Nephron (organoid): ENCODE data around the gene GALNT12.

ENCODE experiments used
- H3K27ac Mint-ChIP-seq, 3 experiments: 2 replicates each; pipeline ENCODE4 v1.8.0; 2020; ENCODE audit warnings: mixed read lengths in 3 of 3, mild to moderate bottlenecking in 2 of 3, moderate library complexity in 1 of 3
- H3K27me3 Mint-ChIP-seq: 2 replicates; pipeline ENCODE4 v1.8.0; 2021; ENCODE audit warnings: low read depth, mild to moderate bottlenecking, moderate library complexity, mixed read lengths
- H3K36me3 Mint-ChIP-seq: 2 replicates; pipeline ENCODE4 v1.8.0; 2020; ENCODE audit warnings: low read depth, mixed read lengths
- H3K4me1 Mint-ChIP-seq: 2 replicates; pipeline ENCODE4 v1.8.0; 2020; ENCODE audit warnings: mixed read lengths
- H3K4me3 Mint-ChIP-seq, 3 experiments: 2 replicates each; pipeline ENCODE4 v1.8.0; 2020; ENCODE audit warnings: mild to moderate bottlenecking in 3 of 3, mixed read lengths in 3 of 3, moderate library complexity in 2 of 3
- H3K9me3 Mint-ChIP-seq: 2 replicates; pipeline ENCODE4 v1.8.0; 2020; ENCODE audit warnings: mixed read lengths
- CTCF ChIP-seq, 3 experiments: fragments of 200-600 bp; sonication (generic); IDR thresholded peaks; one replicate each; pipeline ENCODE4 v1.5.0; 2021; ENCODE audit warnings: antibody characterized with exemption in 3 of 3; ENCODE audit not compliant: unreplicated experiment in 3 of 3

Gene GALNT12

DNA sequence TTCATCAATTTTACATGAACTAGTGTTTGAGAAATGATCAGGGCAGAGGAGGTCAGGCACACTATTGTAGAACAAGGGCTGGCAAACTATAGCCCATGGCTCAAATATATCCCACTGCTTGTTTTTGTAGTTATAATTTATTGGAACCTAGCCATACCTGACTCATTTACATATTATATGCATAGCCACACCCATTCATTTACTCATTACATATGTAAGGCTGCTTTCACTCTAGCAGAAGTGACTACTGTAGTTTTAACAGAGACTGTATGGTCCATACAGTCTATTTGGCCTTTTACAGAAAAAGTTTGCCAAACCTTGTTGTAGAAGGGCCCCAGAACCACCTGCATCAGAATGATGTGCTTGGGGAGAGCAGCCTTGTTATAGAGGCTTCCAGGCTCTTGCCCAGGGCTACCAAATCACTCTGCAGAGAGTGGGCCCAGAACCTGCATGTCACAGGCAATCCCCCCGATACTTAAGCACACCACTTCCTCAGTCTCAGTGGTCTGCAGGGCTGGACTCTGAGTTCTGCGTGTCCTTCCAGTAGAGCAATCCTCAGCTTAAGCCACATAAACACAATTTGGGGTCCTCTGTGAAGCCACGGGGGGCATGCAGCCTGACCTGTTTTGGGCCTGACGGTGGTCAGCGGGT, 17.9 kb upstream of the GALNT12 start:
- no peak for TF ChIP-seq CTCF (IDR thresholded peaks at IDR 0.05; ENCODE audit: unreplicated experiment in 3 of 3)
- H3K27me3 Mint-ChIP-seq, result no peaks in the 10 kb centered on the region
- peaks cover 18% of the 10 kb centered on the region for H3K36me3 Mint-ChIP-seq
- no peak overlapping the region for H3K27ac Mint-ChIP-seq
- H3K9me3 Mint-ChIP-seq, result no peaks in the 10 kb centered on the region
- H3K4me3 Mint-ChIP-seq, result no peak overlapping the region
- H3K4me1 Mint-ChIP-seq, result peaks cover 47% of the 10 kb centered on the region

- peaks cover 49% of the 10 kb centered on the region for H3K4me1 Mint-ChIP-seq
- H3K4me3 Mint-ChIP-seq, result no peak overlapping the region
- H3K9me3 Mint-ChIP-seq, result no peaks in the 10 kb centered on the region
- peaks cover 17% of the 10 kb centered on the region for H3K36me3 Mint-ChIP-seq
- peak overlapping the region in 1 of 3 experiments; percentile 88 for H3K27ac Mint-ChIP-seq
- no peaks in the 10 kb centered on the region for H3K27me3 Mint-ChIP-seq
- no peak for TF ChIP-seq CTCF (IDR thresholded peaks at IDR 0.05; ENCODE audit: unreplicated experiment in 3 of 3)
Measured at GRCh38 chr9:98790134-98790841, 17.2 kb upstream of the GALNT12 start.

- Mint-ChIP-seq H3K27me3 (no peaks in the 10 kb centered on the region), H3K27ac (peak overlapping the region; percentile 54 to 92 (median 88))
- peak; percentile 98 to 99 (median 99) for TF ChIP-seq CTCF (IDR thresholded peaks at IDR 0.05; ENCODE audit: unreplicated experiment in 3 of 3)
Measured at GRCh38 chr9:98790842-98791607, 16.4 kb upstream of the GALNT12 start.

DNA sequence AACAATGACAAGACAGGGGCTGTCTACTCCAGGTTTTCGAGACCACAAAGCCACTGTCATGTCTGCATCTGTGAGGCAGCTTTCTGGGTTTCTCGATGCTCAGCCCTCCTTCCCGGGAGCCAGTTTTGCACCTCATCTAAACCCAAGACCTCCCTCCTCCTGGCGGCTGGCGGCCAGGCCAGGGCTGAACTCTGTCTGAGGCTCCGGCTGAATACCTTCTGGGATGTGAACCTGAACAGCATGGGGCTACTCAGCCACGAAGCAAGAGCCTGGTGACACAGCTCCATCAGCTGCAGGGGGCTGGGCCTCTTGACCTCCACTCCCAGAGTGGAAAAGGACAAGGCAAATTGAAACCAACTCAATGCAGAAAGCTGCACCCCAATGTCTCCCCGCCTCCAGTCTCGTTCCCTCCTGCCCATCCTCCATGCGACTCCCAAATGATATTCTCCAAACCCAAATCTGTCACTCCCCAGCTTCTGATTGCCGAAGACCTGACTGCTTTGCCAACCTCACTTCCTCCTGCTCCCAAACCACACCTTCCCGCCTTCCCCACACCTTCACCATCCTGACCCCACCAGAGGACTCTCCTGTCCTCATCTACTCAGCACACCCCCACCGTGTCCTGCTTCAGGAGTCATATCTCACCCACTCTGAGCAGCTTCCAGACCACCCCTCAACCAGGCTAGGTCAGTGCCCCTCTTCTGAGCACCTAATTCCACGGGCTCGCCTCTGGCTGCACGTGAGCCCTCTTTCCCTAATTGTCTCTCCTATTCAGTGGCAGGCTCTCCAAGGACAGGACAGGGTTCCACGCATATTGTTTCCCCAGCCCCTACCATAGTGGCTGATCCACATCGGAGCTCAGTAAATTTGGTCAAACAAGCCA, 15.6 kb upstream of the GALNT12 start:
- Mint-ChIP-seq H3K27ac (peak overlapping the region; percentile 54 to 92 (median 88)), H3K27me3 (no peaks in the 10 kb centered on the region), H3K4me3 (peak overlapping the region in 2 of 3 experiments; percentile 14 to 37), H3K36me3 (peaks cover 12% of the 10 kb centered on the region), H3K4me1 (peaks cover 47% of the 10 kb centered on the region), H3K9me3 (no peaks in the 10 kb centered on the region)
- no peak for TF ChIP-seq CTCF (IDR thresholded peaks at IDR 0.05; ENCODE audit: unreplicated experiment in 3 of 3)

More at GRCh38 chr9:98790842-98791607, 16.4 kb upstream of the GALNT12 start:
- peak overlapping the region; percentile 29 to 56 (median 37) for H3K4me3 Mint-ChIP-seq
- H3K4me1 Mint-ChIP-seq, result peaks cover 50% of the 10 kb centered on the region
- H3K36me3 Mint-ChIP-seq, result peaks cover 12% of the 10 kb centered on the region
- no peaks in the 10 kb centered on the region for H3K9me3 Mint-ChIP-seq

- H3K27me3 Mint-ChIP-seq, result peaks cover 3% of the 10 kb centered on the region
- H3K9me3 Mint-ChIP-seq, result peaks cover under 1% of the 10 kb centered on the region
- peak overlapping the region in 2 of 3 experiments; percentile 66 to 88 for H3K27ac Mint-ChIP-seq
- H3K4me3 Mint-ChIP-seq, result peak overlapping the region in 2 of 3 experiments; percentile 3 to 14
- peaks cover 40% of the 10 kb centered on the region for H3K4me1 Mint-ChIP-seq
- peaks cover 9% of the 10 kb centered on the region for H3K36me3 Mint-ChIP-seq
- no peak for TF ChIP-seq CTCF (IDR thresholded peaks at IDR 0.05; ENCODE audit: unreplicated experiment in 3 of 3)
Measured at GRCh38 chr9:98793031-98793430, 14.4 kb upstream of the GALNT12 start.
